H1 (cell line): Measurements from ENCODE around the gene CYP46A1. TPM values are rescaled to one million over a fixed set of nuclear protein-coding genes. Genes with fewer than 3 reads are reported as not detected.

Source experiments
- ASH2L ChIP-seq: fragments of 200-600, 300-600 bp; sonication (generic); IDR thresholded peaks from one replicate; pipeline ENCODE4 v1.7.1; 2017; ENCODE audit warnings: low read length
- EGR1 ChIP-seq: IDR thresholded peaks from 2 replicates; pipeline ENCODE4 v1.6.1; 2011; ENCODE audit warnings: low read depth, low read length, borderline replicate concordance
- KDM5A ChIP-seq: fragments of 200-600 bp; IDR thresholded peaks from 2 replicates; pipeline ENCODE4 v1.7.1; 2012; ENCODE audit warnings: mild to moderate bottlenecking, low read length, inconsistent platforms, mixed read lengths
- RBBP5 ChIP-seq: IDR thresholded peaks from 2 replicates; pipeline ENCODE4 v1.7.1; 2012; ENCODE audit warnings: low read depth, mild to moderate bottlenecking, inconsistent platforms, low read length, moderate library complexity, borderline replicate concordance
- SP1 ChIP-seq: IDR thresholded peaks from 2 replicates; pipeline ENCODE4 v1.6.1; 2011; ENCODE audit warnings: low read depth, low read length
- polyA plus RNA-seq, 7 experiments: library from polyadenylated mRNA; depleted of rRNA in 3 of 7; stranded (reverse) in 5 of 7; unstranded in 2 of 7; fragments of >200 nt in 5 of 7; fragments of 200-250 nt in 2 of 7; gene quantifications; 1 replicate in 5 of 7; 2 replicates in 1 of 7; 4 replicates in 1 of 7; pipeline versions ENCODE4 v1.2.1 to v1.2.3, GENCODE V29; 2011 to 2013; ENCODE audit warnings: missing spikeins in 2 of 7, mixed read lengths in 2 of 7
- total RNA-seq: library from RNA; stranded (reverse); fragmentation: NEBNext Ultra II Directional; extraction: Animal tissue kit (Norgen Biotek cat#: 25700); gene quantifications from 2 replicates; pipeline ENCODE4 v1.2.1, GENCODE V29; 2021
- TF ChIP-seq, protein P1 (sequence below), 3 experiments: IDR thresholded peaks; 1 replicate in 2 of 3; 2 replicates in 1 of 3; pipeline versions ENCODE4 v1.5.1 to v1.6.1; 2011; ENCODE audit warnings: low read length in 3 of 3, mild to moderate bottlenecking in 3 of 3, inconsistent platforms in 2 of 3, low read depth in 1 of 3, moderate library complexity in 1 of 3; ENCODE audit not compliant: insufficient read depth in 1 of 3; ENCODE audit errors: control extremely low read depth in 1 of 3

CYP46A1 gene
- total and polyA plus RNA-seq, 2 of the 8 experiments (the other 6 are each of a cell fraction or from before 2014, with no cell fraction given): 0.41 to 1.3 TPM

DNA sequence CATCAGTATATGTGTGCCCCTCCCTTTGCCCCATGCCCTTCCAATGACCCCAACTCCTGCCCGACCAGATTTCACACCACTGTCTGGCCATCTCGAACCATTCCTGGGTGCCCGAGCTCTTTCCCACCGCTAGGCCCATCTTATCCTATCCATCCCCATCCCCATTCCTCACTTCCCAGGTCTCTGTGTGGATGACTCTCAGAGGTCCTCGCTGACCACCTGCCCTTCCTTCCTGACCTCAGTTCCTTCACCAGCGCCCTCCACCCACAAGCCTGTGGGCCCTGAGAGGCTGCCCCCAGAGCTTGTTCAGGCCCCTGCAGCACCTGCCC lies 49.1 kb downstream of the CYP46A1 start (continued):
- TF ChIP-seq, protein P1, sequence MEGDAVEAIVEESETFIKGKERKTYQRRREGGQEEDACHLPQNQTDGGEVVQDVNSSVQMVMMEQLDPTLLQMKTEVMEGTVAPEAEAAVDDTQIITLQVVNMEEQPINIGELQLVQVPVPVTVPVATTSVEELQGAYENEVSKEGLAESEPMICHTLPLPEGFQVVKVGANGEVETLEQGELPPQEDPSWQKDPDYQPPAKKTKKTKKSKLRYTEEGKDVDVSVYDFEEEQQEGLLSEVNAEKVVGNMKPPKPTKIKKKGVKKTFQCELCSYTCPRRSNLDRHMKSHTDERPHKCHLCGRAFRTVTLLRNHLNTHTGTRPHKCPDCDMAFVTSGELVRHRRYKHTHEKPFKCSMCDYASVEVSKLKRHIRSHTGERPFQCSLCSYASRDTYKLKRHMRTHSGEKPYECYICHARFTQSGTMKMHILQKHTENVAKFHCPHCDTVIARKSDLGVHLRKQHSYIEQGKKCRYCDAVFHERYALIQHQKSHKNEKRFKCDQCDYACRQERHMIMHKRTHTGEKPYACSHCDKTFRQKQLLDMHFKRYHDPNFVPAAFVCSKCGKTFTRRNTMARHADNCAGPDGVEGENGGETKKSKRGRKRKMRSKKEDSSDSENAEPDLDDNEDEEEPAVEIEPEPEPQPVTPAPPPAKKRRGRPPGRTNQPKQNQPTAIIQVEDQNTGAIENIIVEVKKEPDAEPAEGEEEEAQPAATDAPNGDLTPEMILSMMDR (IDR thresholded peaks at IDR 0.05; ENCODE audit: control extremely low read depth in 1 of 3, insufficient read depth in 1 of 3, low read depth in 1 of 3, low read length in 3 of 3): no peak
- TF ChIP-seq ASH2L (no peak), RBBP5 (no peak), KDM5A (no peak), EGR1 (no peak), SP1 (no peak)
